ENCODE data around the gene SLC35D2. TPM values are rescaled to one million over a fixed set of nuclear protein-coding genes. Genes with fewer than 3 reads are reported as not detected.

Gene SLC35D2
- total RNA-seq, 1 experiment from 2014 or later, result 14.6 TPM

DNA sequence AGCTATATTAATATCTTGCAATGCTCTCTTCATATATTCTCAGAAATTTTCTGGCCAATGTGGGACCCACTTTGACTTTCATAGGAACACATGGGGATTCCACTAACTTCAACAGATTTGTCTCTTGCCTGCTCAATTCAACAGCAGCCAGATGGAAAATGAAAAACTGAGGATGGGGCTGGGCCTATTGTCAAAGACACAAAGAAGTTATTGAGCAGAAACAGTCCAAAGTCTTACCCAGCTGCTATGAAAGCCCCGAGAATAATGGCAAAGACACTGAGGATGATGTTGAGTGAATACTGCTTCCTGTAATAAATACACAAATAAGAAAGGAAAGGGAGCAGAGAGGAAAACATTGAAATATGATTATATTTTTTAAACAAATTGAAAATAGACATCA is 32.6 kb downstream of the SLC35D2 start:
- TF ChIP-seq SP1 (CRISPR knock-in tag; conservative IDR thresholded peaks at IDR 0.05) (no peak), ZNF396 (CRISPR knock-in tag; IDR thresholded peaks at IDR 0.05; ENCODE audit: borderline replicate concordance) (no peak), JAZF1 (CRISPR knock-in tag; IDR thresholded peaks at IDR 0.05) (no peak), IRF2 (CRISPR knock-in tag; IDR thresholded peaks at IDR 0.05; ENCODE audit: borderline replicate concordance, low read depth) (no peak), FOXK1 (CRISPR knock-in tag; IDR thresholded peaks at IDR 0.05) (no peak), TP53 (CRISPR knock-in tag; IDR thresholded peaks at IDR 0.05) (no peak), PRRX2 (CRISPR knock-in tag; IDR thresholded peaks at IDR 0.05) (no peak), ZBTB21 (CRISPR knock-in tag; IDR thresholded peaks at IDR 0.05; ENCODE audit: borderline replicate concordance) (no peak), ELF4 (CRISPR knock-in tag; IDR thresholded peaks at IDR 0.05; ENCODE audit: low read depth) (no peak), RORB (CRISPR knock-in tag; IDR thresholded peaks at IDR 0.05) (no peak), CREM (CRISPR knock-in tag; IDR thresholded peaks at IDR 0.05) (no peak), ZNF263 (CRISPR knock-in tag; IDR thresholded peaks at IDR 0.05; ENCODE audit: low read depth) (no peak)
- TF ChIP-seq, protein P1, sequence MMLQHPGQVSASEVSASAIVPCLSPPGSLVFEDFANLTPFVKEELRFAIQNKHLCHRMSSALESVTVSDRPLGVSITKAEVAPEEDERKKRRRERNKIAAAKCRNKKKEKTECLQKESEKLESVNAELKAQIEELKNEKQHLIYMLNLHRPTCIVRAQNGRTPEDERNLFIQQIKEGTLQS (CRISPR knock-in tag; conservative IDR thresholded peaks at IDR 0.05), result no peak
- TF ChIP-seq, protein P2, sequence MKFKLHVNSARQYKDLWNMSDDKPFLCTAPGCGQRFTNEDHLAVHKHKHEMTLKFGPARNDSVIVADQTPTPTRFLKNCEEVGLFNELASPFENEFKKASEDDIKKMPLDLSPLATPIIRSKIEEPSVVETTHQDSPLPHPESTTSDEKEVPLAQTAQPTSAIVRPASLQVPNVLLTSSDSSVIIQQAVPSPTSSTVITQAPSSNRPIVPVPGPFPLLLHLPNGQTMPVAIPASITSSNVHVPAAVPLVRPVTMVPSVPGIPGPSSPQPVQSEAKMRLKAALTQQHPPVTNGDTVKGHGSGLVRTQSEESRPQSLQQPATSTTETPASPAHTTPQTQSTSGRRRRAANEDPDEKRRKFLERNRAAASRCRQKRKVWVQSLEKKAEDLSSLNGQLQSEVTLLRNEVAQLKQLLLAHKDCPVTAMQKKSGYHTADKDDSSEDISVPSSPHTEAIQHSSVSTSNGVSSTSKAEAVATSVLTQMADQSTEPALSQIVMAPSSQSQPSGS (CRISPR knock-in tag; IDR thresholded peaks at IDR 0.05; ENCODE audit: borderline replicate concordance, low read depth), result no peak
- TF ChIP-seq, protein P3, sequence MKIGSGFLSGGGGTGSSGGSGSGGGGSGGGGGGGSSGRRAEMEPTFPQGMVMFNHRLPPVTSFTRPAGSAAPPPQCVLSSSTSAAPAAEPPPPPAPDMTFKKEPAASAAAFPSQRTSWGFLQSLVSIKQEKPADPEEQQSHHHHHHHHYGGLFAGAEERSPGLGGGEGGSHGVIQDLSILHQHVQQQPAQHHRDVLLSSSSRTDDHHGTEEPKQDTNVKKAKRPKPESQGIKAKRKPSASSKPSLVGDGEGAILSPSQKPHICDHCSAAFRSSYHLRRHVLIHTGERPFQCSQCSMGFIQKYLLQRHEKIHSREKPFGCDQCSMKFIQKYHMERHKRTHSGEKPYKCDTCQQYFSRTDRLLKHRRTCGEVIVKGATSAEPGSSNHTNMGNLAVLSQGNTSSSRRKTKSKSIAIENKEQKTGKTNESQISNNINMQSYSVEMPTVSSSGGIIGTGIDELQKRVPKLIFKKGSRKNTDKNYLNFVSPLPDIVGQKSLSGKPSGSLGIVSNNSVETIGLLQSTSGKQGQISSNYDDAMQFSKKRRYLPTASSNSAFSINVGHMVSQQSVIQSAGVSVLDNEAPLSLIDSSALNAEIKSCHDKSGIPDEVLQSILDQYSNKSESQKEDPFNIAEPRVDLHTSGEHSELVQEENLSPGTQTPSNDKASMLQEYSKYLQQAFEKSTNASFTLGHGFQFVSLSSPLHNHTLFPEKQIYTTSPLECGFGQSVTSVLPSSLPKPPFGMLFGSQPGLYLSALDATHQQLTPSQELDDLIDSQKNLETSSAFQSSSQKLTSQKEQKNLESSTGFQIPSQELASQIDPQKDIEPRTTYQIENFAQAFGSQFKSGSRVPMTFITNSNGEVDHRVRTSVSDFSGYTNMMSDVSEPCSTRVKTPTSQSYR (CRISPR knock-in tag; IDR thresholded peaks at IDR 0.05), result no peak
- TF ChIP-seq, protein P4, sequence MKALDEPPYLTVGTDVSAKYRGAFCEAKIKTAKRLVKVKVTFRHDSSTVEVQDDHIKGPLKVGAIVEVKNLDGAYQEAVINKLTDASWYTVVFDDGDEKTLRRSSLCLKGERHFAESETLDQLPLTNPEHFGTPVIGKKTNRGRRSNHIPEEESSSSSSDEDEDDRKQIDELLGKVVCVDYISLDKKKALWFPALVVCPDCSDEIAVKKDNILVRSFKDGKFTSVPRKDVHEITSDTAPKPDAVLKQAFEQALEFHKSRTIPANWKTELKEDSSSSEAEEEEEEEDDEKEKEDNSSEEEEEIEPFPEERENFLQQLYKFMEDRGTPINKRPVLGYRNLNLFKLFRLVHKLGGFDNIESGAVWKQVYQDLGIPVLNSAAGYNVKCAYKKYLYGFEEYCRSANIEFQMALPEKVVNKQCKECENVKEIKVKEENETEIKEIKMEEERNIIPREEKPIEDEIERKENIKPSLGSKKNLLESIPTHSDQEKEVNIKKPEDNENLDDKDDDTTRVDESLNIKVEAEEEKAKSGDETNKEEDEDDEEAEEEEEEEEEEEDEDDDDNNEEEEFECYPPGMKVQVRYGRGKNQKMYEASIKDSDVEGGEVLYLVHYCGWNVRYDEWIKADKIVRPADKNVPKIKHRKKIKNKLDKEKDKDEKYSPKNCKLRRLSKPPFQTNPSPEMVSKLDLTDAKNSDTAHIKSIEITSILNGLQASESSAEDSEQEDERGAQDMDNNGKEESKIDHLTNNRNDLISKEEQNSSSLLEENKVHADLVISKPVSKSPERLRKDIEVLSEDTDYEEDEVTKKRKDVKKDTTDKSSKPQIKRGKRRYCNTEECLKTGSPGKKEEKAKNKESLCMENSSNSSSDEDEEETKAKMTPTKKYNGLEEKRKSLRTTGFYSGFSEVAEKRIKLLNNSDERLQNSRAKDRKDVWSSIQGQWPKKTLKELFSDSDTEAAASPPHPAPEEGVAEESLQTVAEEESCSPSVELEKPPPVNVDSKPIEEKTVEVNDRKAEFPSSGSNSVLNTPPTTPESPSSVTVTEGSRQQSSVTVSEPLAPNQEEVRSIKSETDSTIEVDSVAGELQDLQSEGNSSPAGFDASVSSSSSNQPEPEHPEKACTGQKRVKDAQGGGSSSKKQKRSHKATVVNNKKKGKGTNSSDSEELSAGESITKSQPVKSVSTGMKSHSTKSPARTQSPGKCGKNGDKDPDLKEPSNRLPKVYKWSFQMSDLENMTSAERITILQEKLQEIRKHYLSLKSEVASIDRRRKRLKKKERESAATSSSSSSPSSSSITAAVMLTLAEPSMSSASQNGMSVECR (CRISPR knock-in tag; IDR thresholded peaks at IDR 0.05; ENCODE audit: borderline replicate concordance), result no peak
- TF ChIP-seq, protein P5, sequence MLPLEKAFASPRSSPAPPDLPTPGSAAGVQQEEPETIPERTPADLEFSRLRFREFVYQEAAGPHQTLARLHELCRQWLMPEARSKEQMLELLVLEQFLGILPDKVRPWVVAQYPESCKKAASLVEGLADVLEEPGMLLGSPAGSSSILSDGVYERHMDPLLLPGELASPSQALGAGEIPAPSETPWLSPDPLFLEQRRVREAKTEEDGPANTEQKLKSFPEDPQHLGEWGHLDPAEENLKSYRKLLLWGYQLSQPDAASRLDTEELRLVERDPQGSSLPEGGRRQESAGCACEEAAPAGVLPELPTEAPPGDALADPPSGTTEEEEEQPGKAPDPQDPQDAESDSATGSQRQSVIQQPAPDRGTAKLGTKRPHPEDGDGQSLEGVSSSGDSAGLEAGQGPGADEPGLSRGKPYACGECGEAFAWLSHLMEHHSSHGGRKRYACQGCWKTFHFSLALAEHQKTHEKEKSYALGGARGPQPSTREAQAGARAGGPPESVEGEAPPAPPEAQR (CRISPR knock-in tag; IDR thresholded peaks at IDR 0.05), result no peak
- TF ChIP-seq, protein P6, sequence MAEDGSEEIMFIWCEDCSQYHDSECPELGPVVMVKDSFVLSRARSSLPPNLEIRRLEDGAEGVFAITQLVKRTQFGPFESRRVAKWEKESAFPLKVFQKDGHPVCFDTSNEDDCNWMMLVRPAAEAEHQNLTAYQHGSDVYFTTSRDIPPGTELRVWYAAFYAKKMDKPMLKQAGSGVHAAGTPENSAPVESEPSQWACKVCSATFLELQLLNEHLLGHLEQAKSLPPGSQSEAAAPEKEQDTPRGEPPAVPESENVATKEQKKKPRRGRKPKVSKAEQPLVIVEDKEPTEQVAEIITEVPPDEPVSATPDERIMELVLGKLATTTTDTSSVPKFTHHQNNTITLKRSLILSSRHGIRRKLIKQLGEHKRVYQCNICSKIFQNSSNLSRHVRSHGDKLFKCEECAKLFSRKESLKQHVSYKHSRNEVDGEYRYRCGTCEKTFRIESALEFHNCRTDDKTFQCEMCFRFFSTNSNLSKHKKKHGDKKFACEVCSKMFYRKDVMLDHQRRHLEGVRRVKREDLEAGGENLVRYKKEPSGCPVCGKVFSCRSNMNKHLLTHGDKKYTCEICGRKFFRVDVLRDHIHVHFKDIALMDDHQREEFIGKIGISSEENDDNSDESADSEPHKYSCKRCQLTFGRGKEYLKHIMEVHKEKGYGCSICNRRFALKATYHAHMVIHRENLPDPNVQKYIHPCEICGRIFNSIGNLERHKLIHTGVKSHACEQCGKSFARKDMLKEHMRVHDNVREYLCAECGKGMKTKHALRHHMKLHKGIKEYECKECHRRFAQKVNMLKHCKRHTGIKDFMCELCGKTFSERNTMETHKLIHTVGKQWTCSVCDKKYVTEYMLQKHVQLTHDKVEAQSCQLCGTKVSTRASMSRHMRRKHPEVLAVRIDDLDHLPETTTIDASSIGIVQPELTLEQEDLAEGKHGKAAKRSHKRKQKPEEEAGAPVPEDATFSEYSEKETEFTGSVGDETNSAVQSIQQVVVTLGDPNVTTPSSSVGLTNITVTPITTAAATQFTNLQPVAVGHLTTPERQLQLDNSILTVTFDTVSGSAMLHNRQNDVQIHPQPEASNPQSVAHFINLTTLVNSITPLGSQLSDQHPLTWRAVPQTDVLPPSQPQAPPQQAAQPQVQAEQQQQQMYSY (CRISPR knock-in tag; IDR thresholded peaks at IDR 0.05), result no peak
- TF ChIP-seq, protein P7, sequence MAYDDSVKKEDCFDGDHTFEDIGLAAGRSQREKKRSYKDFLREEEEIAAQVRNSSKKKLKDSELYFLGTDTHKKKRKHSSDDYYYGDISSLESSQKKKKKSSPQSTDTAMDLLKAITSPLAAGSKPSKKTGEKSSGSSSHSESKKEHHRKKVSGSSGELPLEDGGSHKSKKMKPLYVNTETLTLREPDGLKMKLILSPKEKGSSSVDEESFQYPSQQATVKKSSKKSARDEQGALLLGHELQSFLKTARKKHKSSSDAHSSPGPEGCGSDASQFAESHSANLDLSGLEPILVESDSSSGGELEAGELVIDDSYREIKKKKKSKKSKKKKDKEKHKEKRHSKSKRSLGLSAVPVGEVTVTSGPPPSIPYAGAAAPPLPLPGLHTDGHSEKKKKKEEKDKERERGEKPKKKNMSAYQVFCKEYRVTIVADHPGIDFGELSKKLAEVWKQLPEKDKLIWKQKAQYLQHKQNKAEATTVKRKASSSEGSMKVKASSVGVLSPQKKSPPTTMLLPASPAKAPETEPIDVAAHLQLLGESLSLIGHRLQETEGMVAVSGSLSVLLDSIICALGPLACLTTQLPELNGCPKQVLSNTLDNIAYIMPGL (CRISPR knock-in tag; IDR thresholded peaks at IDR 0.05), result no peak
- H3K9me3 Mint-ChIP-seq, result peaks cover 10% of the 10 kb centered on the region
- ATAC-seq, result no peak
- no peaks in the 10 kb centered on the region for H3K27me3 Mint-ChIP-seq (ENCODE audit: low read depth)
- H3K36me3 Mint-ChIP-seq, result peaks cover 9% of the 10 kb centered on the region
- DNase-seq (ENCODE audit: low spot score), result no peak
- peaks cover 12% of the 10 kb centered on the region for H3K4me1 Mint-ChIP-seq
- H3K27ac Mint-ChIP-seq, result no peak overlapping the region
- ChIA-PET POLR2A (no interaction called here), CTCF (no interaction called here)
- no peak overlapping the region for H3K4me3 Mint-ChIP-seq
